ENCODE data around the gene NAA80. TPM values are rescaled to one million over a fixed set of nuclear protein-coding genes. Genes with fewer than 3 reads are reported as not detected.
A peak's percentile ranks its signal among the peaks of the same experiment; 100 is the strongest.
"Not testable (repeated sequence)": the region's sequence is repeated elsewhere in the genome, so short reads cannot be mapped to it uniquely, and the experiment has no call there.

Gene NAA80
- total RNA-seq, 1 donor, result 6.5 TPM

DNA sequence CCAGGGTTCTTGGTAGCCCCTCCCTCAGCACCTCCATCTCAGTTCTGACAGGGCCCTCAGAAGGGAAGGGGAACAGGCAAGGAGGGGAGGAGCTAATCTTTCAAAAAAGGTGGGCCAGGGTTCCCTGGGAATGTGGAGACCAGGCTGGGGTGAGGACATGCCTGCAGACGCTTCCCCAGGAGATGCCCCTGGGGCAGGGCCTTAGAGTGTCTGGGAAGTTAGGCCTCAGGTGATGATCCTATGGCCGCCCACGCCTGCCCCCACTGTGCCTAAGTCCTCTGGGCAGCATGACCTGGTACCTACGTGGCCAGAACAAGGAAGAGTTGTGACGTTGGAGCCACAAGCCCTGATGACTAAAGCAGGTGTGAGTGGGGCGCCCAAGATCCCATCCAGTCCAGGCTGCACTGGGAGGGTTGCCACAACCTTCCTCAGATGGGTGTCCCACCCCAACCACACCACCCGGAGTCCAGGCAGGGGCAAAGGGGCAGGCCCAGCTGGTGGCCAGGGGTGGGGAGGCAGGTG lies 34.2 kb downstream of the NAA80 start:
- no peak for DNase-seq (ENCODE audit: low read depth)
- TF ChIP-seq, protein P1, sequence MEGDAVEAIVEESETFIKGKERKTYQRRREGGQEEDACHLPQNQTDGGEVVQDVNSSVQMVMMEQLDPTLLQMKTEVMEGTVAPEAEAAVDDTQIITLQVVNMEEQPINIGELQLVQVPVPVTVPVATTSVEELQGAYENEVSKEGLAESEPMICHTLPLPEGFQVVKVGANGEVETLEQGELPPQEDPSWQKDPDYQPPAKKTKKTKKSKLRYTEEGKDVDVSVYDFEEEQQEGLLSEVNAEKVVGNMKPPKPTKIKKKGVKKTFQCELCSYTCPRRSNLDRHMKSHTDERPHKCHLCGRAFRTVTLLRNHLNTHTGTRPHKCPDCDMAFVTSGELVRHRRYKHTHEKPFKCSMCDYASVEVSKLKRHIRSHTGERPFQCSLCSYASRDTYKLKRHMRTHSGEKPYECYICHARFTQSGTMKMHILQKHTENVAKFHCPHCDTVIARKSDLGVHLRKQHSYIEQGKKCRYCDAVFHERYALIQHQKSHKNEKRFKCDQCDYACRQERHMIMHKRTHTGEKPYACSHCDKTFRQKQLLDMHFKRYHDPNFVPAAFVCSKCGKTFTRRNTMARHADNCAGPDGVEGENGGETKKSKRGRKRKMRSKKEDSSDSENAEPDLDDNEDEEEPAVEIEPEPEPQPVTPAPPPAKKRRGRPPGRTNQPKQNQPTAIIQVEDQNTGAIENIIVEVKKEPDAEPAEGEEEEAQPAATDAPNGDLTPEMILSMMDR (IDR thresholded peaks at IDR 0.05; ENCODE audit: insufficient read depth, low read depth, low read length), result no peak
- H3K4me3 ChIP-seq (ENCODE audit: low read depth, low read length), result no peak overlapping the region

DNA sequence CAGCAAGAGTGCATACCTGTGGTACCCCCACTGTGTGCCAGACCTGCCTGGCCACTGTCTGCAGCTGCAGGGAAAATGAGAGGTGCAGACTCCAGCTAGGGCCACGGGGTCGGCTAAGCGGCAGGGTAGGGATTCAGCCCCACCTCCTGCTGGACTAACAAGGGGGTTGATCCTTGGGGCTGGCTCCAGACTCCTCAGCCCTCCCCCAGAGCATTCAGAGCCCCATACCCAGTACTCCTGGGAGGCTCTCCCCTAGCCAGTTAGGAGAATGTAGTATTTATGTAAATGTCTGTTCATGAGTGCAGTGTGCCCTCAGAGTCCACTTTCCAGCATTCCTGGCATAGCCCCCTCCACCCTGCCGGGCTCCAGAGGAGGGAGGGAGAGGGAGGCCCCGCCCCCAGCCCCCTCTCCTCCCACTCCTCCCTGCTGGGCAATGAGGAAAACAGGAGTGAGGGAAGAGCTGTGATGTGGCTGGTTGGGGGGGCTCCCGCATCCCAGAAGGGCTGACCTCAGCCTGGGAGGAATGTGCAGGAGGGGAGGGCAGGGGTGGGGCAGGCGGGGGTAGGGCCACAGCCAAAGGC lies 34.7 kb downstream of the NAA80 start:
- TF ChIP-seq, protein P1 (IDR thresholded peaks at IDR 0.05; ENCODE audit: insufficient read depth, low read depth, low read length), result no peak
- H3K4me3 ChIP-seq (ENCODE audit: low read depth, low read length), result no peak overlapping the region
- DNase-seq (ENCODE audit: low read depth), result peak; percentile 94

DNA sequence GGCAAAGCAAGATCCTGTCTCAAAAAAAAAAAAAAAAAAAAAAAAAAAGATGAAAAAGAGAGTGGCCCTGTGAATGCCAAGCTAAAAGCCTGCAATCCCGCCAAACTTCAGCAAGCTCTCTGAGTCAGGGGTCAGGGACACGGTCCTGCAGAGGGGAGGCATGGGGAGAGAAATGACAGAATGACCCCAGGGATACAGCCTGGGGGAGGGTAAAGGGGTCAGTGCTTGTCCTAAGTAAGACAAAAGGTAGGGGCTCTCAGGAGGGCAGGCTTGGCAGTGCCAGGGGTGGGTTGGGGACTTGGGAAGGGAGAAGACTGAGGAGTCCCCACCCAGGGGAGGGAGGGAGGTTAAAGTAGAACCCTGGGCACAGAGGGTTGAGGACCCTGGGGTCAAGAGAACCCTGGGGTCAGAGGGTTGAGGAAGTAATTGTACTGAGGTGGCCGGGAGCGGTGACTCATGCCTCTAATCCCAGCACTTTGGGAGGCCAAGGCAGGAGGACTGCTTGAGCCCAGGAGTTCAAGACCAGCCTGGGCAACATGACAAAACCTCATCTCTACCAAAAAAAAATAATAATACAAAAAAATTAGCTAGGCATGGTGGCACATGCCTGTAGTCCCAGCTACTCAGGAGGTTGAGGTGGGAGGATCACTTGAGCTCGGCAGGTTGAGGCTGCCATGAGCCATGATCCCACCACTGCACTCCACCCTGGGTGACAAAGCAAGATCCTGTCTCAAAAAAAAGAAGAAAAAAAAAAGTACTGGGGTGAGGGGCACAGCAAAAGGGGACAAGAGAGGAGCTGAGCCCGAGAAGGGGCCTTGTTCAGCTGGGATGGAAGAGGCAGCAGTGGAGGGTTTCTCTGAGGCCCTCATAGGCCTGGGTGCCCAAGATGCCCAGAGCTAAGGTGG lies 35.5 kb downstream of the NAA80 start:
- no peak for DNase-seq (ENCODE audit: low read depth)
- H3K4me3 ChIP-seq (ENCODE audit: low read depth, low read length), result no peak overlapping the region
- TF ChIP-seq, protein P1 (IDR thresholded peaks at IDR 0.05; ENCODE audit: insufficient read depth, low read depth, low read length), result no peak

DNA sequence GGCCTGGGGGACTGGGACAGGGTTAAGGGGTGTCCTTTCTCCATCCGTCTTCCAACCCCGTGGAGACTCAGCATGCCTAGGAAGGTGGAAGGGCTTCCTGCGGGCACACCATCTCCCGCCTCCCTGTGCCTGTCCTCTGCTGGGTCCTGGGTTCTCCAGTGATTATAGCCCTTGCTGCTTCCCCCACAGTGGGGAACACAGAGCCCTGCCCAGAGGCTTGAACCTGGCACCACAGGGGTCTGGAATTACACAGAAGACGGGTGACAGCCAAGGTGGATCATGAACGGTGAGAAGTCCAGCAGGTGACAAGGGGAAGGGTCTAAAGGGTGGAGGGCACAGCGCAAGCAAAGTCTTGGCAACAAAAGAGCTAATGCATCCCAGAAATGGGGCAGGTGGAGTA lies 36.4 kb downstream of the NAA80 start:
- no peak for DNase-seq (ENCODE audit: low read depth)
- TF ChIP-seq, protein P1 (IDR thresholded peaks at IDR 0.05; ENCODE audit: insufficient read depth, low read depth, low read length), result no peak
- no peak overlapping the region for H3K4me3 ChIP-seq (ENCODE audit: low read depth, low read length)

DNA sequence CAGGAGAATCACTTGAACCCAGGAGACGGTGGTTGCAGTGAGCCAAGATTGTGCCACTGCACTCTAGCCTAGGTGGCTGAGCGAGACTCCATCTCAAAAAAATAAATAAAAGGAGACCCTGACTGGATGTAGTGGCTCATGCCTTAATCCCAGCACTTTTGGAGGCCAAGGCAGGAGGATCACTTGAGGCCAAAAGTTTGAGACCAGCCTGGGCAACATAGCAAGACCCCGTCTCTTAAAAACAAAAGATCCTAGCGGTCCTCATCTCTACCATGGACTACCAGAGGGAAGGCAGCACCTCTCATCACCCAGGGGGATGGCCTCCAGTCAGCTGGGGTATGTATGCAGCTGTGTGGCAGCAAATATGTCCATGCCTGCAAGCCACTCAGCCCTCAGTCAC lies 37.0 kb downstream of the NAA80 start:
- not testable (repeated sequence) for DNase-seq (ENCODE audit: low read depth); H3K4me3 ChIP-seq (ENCODE audit: low read depth, low read length)

DNA sequence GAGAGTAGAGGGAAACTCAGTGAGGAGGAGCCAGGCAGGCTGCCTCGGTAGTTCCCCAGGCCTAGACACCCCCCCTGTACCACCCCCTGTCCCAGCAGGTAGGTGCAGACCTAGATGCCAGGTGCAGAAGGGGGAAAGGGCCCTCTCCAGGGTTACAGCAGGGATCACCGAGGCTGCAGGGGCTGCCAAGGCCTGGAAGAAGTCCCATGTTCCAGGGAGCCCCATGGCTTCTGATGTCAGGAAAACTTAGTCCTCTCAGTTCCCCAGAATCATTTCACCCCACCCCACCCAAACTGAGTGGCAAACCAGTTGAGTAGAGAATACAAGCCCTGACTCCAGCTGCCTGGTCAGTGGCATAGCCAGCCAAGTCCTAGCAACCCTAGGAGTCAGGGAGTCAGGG lies 37.7 kb downstream of the NAA80 start:
- no peak overlapping the region for H3K4me3 ChIP-seq (ENCODE audit: low read depth, low read length)
- TF ChIP-seq, protein P1 (IDR thresholded peaks at IDR 0.05; ENCODE audit: insufficient read depth, low read depth, low read length), result no peak
- no peak for DNase-seq (ENCODE audit: low read depth)

DNA sequence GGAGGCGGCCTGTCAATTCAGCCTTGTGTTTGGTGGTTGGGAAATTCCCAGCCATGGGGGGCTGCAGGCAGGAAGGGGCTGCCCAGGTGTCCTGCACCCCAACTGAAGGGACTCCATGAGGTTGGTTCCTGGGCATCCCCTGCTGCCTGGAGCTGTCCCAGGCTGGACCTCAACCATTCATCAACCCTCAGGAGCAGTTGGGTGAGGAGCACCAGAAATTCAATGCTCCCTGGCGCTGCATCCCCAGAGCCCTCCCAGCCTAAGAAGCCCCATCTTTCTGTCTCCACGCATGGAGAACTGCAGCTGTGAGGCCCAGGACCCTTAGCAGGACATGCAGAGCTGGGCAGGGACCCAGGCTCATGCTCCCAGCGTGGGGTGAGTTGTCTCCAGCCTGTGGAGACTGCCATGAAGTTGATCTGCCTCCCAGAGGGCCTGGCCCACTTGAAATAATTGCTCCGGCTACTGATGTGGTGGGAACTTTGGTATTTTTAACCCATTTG lies 38.2 kb downstream of the NAA80 start:
- TF ChIP-seq, protein P1 (IDR thresholded peaks at IDR 0.05; ENCODE audit: insufficient read depth, low read depth, low read length), result no peak
- peak overlapping the region; percentile 60 for H3K4me3 ChIP-seq (ENCODE audit: low read depth, low read length)
- no peak for DNase-seq (ENCODE audit: low read depth)

Data from fibroblast of villous mesenchyme (primary cell).